HCT116 (cell line): ENCODE results near the gene PKMYT1. TPM values are rescaled to one million over a fixed set of nuclear protein-coding genes. Genes with fewer than 3 reads are reported as not detected.

Experiments
- ATAC-seq: fragments of 200-7000 bp; cut with Tn5 transposase; 2 replicates; pipeline ENCODE4 v1.9.1; 2020; ENCODE audit warnings: mild to moderate bottlenecking, moderate library complexity
- BruUV-seq: library from RNA; stranded (reverse); fragments of 400-500 nt; replicated peaks from 2 replicates; lab custom pipeline; 2021; lab: Mats Ljungman, UMichigan
- CTCF ChIA-PET: fragments of 300-600 bp; sonication (Branson Sonifier 250); formaldehyde crosslinking; loops from one replicate; lab custom pipeline; 2021; ENCODE audit warnings: antibody characterized with exemption; lab: Charles Lee
- POLR2A ChIA-PET: fragments of 300-600, 350-600 bp; sonication (Branson Sonifier 250); formaldehyde crosslinking; loops from one replicate; lab custom pipeline; 2021; ENCODE audit warnings: antibody characterized with exemption; lab: Charles Lee
- RAD21 ChIA-PET, 2 experiments: fragments of 300-600 bp; sonication (Branson Sonifier 250); formaldehyde crosslinking; loops; one replicate each; lab custom pipeline; 2023; ENCODE audit warnings: low total read pairs in 2 of 2; ENCODE audit not compliant: uncharacterized antibody in 2 of 2, unreplicated experiment in 2 of 2, low non-redundant PET in 1 of 2; lab: Charles Lee
- DNase-seq: peaks from one replicate; pipeline ENCODE4 v3.0.0-alpha.2; 2010; ENCODE audit warnings: low read depth, low spot score
- H2AFZ ChIP-seq: fragments of 200-600 bp; shearing (Covaris generic), sonication (generic); 2 replicates; pipeline ENCODE4 v1.6.1; 2017; ENCODE audit warnings: low read depth, mixed run types, mixed read lengths, antibody characterized with exemption, low read length; ENCODE audit not compliant: poor library complexity, severe bottlenecking
- H3K27ac ChIP-seq: 2 replicates; pipeline ENCODE4 v1.5.1; 2012; ENCODE audit warnings: low read depth, low read length
- H3K27me3 ChIP-seq: fragments of 200-600 bp; sonication (generic); 2 replicates; pipeline ENCODE4 v1.6.1; 2016; ENCODE audit warnings: mixed run types, low read length, mixed read lengths; ENCODE audit not compliant: insufficient read depth
- H3K36me3 ChIP-seq, 2 experiments: fragments of 200-500 bp in 1 of 2; fragments of 200-600 bp in 1 of 2; sonication (Bioruptor generic) in 1 of 2; sonication (generic) in 1 of 2; 2 replicates each; pipeline versions ENCODE4 v1.5.1 to v1.6.1; 2014 to 2016; ENCODE audit warnings: low read length in 2 of 2, inconsistent platforms in 1 of 2, mixed read lengths in 1 of 2, mixed run types in 1 of 2; ENCODE audit not compliant: insufficient read depth in 2 of 2, control insufficient read depth in 1 of 2
- H3K4me1 ChIP-seq, 2 experiments: fragments of 200-600 bp in 1 of 2; sonication (generic) in 1 of 2; 2 replicates each; pipeline versions ENCODE4 v1.5.1 to v1.6.1; 2012 to 2017; ENCODE audit warnings: low read length in 2 of 2, inconsistent platforms in 1 of 2, mild to moderate bottlenecking in 1 of 2, mixed read lengths in 1 of 2, mixed run types in 1 of 2, moderate library complexity in 1 of 2; ENCODE audit not compliant: insufficient read depth in 2 of 2, control insufficient read depth in 1 of 2
- H3K4me2 ChIP-seq: fragments of 200-600 bp; sonication (generic); 2 replicates; pipeline ENCODE4 v1.6.1; 2017; ENCODE audit warnings: mixed run types, low read length, mixed read lengths
- H3K4me3 ChIP-seq, 2 experiments: fragments of 200-600 bp in 1 of 2; sonication (generic) in 1 of 2; replicated peaks in 1 of 2; 2 replicates each; pipeline ENCODE4 v1.5.1; 2011 to 2016; ENCODE audit warnings: low read length in 2 of 2, control low read depth in 1 of 2, low read depth in 1 of 2, mild to moderate bottlenecking in 1 of 2, mixed read lengths in 1 of 2, mixed run types in 1 of 2
- H3K79me2 ChIP-seq: fragments of 200-600 bp; sonication (generic); 2 replicates; pipeline ENCODE4 v1.6.1; 2017; ENCODE audit warnings: mild to moderate bottlenecking, mixed run types, low read length, moderate library complexity, mixed read lengths; ENCODE audit not compliant: insufficient read depth
- H3K9ac ChIP-seq: fragments of 200-600 bp; sonication (generic); 2 replicates; pipeline ENCODE4 v1.6.1; 2016; ENCODE audit warnings: low read length, mixed read lengths
- H3K9me2 ChIP-seq: fragments of 200-600 bp; sonication (generic), shearing (Covaris generic); 2 replicates; pipeline ENCODE4 v1.6.1; 2017; ENCODE audit warnings: mixed run types, mild to moderate bottlenecking, moderate library complexity; ENCODE audit not compliant: insufficient read depth
- H3K9me3 ChIP-seq, 2 experiments: fragments of 200-500 bp in 1 of 2; fragments of 200-600 bp in 1 of 2; sonication (Bioruptor generic) in 1 of 2; sonication (generic) in 1 of 2; 2 replicates each; pipeline ENCODE4 v1.6.1; 2014 to 2017; ENCODE audit warnings: low read length in 2 of 2, mixed read lengths in 2 of 2, inconsistent platforms in 1 of 2, low read depth in 1 of 2, mild to moderate bottlenecking in 1 of 2, mixed run types in 1 of 2, moderate library complexity in 1 of 2; ENCODE audit not compliant: control insufficient read depth in 1 of 2, insufficient read depth in 1 of 2
- H4K20me1 ChIP-seq: fragments of 200-600 bp; sonication (generic), shearing (Covaris generic); 2 replicates; pipeline ENCODE4 v1.6.1; 2017; ENCODE audit warnings: mixed run types, mild to moderate bottlenecking, moderate library complexity; ENCODE audit not compliant: insufficient read depth
- EZH2 ChIP-seq: fragments of 200-600 bp; sonication (generic); IDR thresholded peaks from 2 replicates; pipeline ENCODE4 v1.6.1; 2017; ENCODE audit warnings: antibody characterized with exemption, mixed run types
- EZH2phosphoT487 ChIP-seq: fragments of 200-600 bp; IDR thresholded peaks from 2 replicates; pipeline ENCODE4 v1.6.1; 2018; ENCODE audit warnings: antibody characterized with exemption, borderline replicate concordance
- FOSL1 ChIP-seq: IDR thresholded peaks from 2 replicates; pipeline ENCODE4 v1.6.1; 2012; ENCODE audit warnings: low read depth
- POLR2A ChIP-seq: IDR thresholded peaks from 2 replicates; pipeline ENCODE4 v1.7.0; 2011; ENCODE audit warnings: borderline replicate concordance; ENCODE audit not compliant: insufficient read depth, insufficient read length; ENCODE audit errors: extremely low read depth
- POLR2AphosphoS5 ChIP-seq: IDR thresholded peaks from 2 replicates; pipeline ENCODE4 v1.6.1; 2011; ENCODE audit warnings: mild to moderate bottlenecking, low read depth, low read length, moderate library complexity
- RAD21 ChIP-seq: IDR thresholded peaks from 2 replicates; pipeline ENCODE4 v1.6.1; 2012; ENCODE audit warnings: low read depth, mild to moderate bottlenecking
- SIN3A ChIP-seq: IDR thresholded peaks from 2 replicates; pipeline ENCODE4 v1.6.1; 2012; ENCODE audit warnings: low read depth
- SP1 ChIP-seq: IDR thresholded peaks from 2 replicates; pipeline ENCODE4 v1.6.1; 2012; ENCODE audit warnings: low read depth
- SRF ChIP-seq: IDR thresholded peaks from 2 replicates; pipeline ENCODE4 v1.6.1; 2012; ENCODE audit warnings: low read depth
- TCF7L2 ChIP-seq: IDR thresholded peaks from 2 replicates; pipeline ENCODE4 v1.7.0; 2011; ENCODE audit warnings: borderline replicate concordance, inconsistent platforms; ENCODE audit not compliant: insufficient read depth, insufficient read length; ENCODE audit errors: extremely low read depth
- YY1 ChIP-seq: IDR thresholded peaks from 2 replicates; pipeline ENCODE4 v1.6.1; 2011; ENCODE audit warnings: low read length, low read depth, moderate library complexity, mild to moderate bottlenecking; ENCODE audit not compliant: insufficient replicate concordance; ENCODE audit errors: extremely low read depth
- intact Hi-C: fragments of 100-400 bp; cut with micrococcal nuclease; formaldehyde crosslinking; loops from 2 replicates; pipeline ENCODE4 v1.10.0; 2022
- total RNA-seq: library from RNA; stranded (reverse); gene quantifications from one replicate; pipeline ENCODE4 v1.2.1, GENCODE V29; 2021; ENCODE audit not compliant: unreplicated experiment
- TF ChIP-seq, protein P1 (sequence below): IDR thresholded peaks from 2 replicates; pipeline ENCODE4 v1.6.1; 2012
- TF ChIP-seq, protein P2 (sequence below): IDR thresholded peaks from 2 replicates; pipeline ENCODE4 v1.6.1; 2012
- TF ChIP-seq, protein P3 (sequence below): IDR thresholded peaks from 2 replicates; pipeline ENCODE4 v1.6.1; 2012; ENCODE audit warnings: low read depth

PKMYT1 gene
- total RNA-seq, 1 experiment from 2014 or later, result 104 TPM

DNA sequence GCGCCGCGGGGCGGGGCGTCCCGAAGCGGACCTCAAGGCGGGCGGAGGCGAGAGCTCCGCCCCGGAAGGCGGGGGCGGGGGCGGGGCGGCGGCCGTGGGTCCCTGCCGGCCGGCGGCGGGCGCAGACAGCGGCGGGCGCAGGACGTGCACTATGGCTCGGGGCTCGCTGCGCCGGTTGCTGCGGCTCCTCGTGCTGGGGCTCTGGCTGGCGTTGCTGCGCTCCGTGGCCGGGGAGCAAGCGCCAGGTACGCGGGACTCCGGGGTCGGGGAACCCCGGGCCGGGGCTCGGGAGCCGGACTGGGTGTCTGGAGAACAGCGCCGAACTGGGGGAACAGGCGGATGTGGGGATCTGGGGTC is 40.0 kb upstream of the PKMYT1 start, which contains the start of gene TNFRSF12A:
Gene TNFRSF12A, plus strand, starts transcription at position 122 of the 357 bp plus-strand sequence. Its CDS starts 30 bp downstream, at position 152.
- Histone ChIP-seq H3K27ac (peak within 1 kb of the TSS; percentile 100), H3K4me2 (peak within 1 kb of the TSS; percentile 86), H3K9ac (peak within 1 kb of the TSS; percentile 99), H3K4me1 (peaks cover 27 to 66% of the 10 kb centered on the region in 2 experiments), H3K27me3 (no peaks in the 10 kb centered on the region), H3K4me3 (peak within 1 kb of the TSS; percentile 94 to 95), H3K9me3 (no peaks in the 10 kb centered on the region), H3K79me2 (peaks cover 20% of the 10 kb centered on the region; the same call in 1 of the 2 replicates), H3K9me2 (no peaks in the 10 kb centered on the region), H3K36me3 (peaks cover 0 to 15% of the 10 kb centered on the region in 2 experiments; a peak in 1 of 4 replicates), H2AFZ (no peak within 1 kb of the TSS), H4K20me1 (no peaks in the 10 kb centered on the region)
- intact Hi-C loops, result loop anchor here (5.0 kb wide), 2 partner anchors 38 to 863 kb away; partner anchors contain the start of genes PKMYT1 and TRAF7
- peak; percentile 13 for ATAC-seq
- DNase-seq, result peak; percentile 49
- TF ChIP-seq POLR2AphosphoS5 (peak; percentile 91), YY1 (no peak), EZH2 (no peak), SIN3A (no peak), EZH2phosphoT487 (no peak), POLR2A (peak; percentile 64), FOSL1 (no peak), SRF (no peak), RAD21 (no peak), TCF7L2 (no peak), SP1 (no peak)
- TF ChIP-seq, protein P1, sequence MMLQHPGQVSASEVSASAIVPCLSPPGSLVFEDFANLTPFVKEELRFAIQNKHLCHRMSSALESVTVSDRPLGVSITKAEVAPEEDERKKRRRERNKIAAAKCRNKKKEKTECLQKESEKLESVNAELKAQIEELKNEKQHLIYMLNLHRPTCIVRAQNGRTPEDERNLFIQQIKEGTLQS, result no peak
- TF ChIP-seq, protein P2, sequence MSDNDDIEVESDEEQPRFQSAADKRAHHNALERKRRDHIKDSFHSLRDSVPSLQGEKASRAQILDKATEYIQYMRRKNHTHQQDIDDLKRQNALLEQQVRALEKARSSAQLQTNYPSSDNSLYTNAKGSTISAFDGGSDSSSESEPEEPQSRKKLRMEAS, result no peak
- TF ChIP-seq, protein P3, sequence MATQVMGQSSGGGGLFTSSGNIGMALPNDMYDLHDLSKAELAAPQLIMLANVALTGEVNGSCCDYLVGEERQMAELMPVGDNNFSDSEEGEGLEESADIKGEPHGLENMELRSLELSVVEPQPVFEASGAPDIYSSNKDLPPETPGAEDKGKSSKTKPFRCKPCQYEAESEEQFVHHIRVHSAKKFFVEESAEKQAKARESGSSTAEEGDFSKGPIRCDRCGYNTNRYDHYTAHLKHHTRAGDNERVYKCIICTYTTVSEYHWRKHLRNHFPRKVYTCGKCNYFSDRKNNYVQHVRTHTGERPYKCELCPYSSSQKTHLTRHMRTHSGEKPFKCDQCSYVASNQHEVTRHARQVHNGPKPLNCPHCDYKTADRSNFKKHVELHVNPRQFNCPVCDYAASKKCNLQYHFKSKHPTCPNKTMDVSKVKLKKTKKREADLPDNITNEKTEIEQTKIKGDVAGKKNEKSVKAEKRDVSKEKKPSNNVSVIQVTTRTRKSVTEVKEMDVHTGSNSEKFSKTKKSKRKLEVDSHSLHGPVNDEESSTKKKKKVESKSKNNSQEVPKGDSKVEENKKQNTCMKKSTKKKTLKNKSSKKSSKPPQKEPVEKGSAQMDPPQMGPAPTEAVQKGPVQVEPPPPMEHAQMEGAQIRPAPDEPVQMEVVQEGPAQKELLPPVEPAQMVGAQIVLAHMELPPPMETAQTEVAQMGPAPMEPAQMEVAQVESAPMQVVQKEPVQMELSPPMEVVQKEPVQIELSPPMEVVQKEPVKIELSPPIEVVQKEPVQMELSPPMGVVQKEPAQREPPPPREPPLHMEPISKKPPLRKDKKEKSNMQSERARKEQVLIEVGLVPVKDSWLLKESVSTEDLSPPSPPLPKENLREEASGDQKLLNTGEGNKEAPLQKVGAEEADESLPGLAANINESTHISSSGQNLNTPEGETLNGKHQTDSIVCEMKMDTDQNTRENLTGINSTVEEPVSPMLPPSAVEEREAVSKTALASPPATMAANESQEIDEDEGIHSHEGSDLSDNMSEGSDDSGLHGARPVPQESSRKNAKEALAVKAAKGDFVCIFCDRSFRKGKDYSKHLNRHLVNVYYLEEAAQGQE, result no peak
- RAD21 ChIA-PET, result interaction anchor here in 1 of 2 experiments (0.7 kb wide), 1 partner anchor 667 kb away, joined by 4 read pairs; no protein-coding TSS in a partner anchor
- CTCF ChIA-PET, result interaction anchor here (0.8 to 6.1 kb wide), 5 partner anchors 8 to 16 kb away, joined by 3 to 39 read pairs (median 4); no protein-coding TSS in a partner anchor
- POLR2A ChIA-PET, result interaction anchor here (0.5 to 8.2 kb wide), 16 partner anchors 8 to 1056 kb away, joined by 3 to 188 read pairs (median 4); partner anchors contain the start of genes CLDN9, KREMEN2, MMP25 and PAQR4
- BruUV-seq, result no TSS peak
